ENCODE results near the gene ACTA2.

ACTA2 gene

GRCh38 chr10:88952647-88953111, at the start of gene ACTA2:
ACTA2 (minus strand) TSS chr10:88952773; CDS start chr10:88948930, 3,843 bp downstream.
- Histone ChIP-seq H3K27me3 (ENCODE audit: control insufficient read depth, insufficient read depth, low read length) (no peaks in the 10 kb centered on the region), H3K4me1 (ENCODE audit: control insufficient read depth, insufficient read depth, low read length) (no peaks in the 10 kb centered on the region), H3K4me3 (ENCODE audit: low read length) (no peak within 1 kb of the TSS), H3K9ac (ENCODE audit: low read length) (peak within 1 kb of the TSS; percentile 37), H3K36me3 (ENCODE audit: control insufficient read depth, insufficient read depth, low read length) (no peaks in the 10 kb centered on the region), H3K9me3 (ENCODE audit: control insufficient read depth, low read length) (no peaks in the 10 kb centered on the region)

- Histone ChIP-seq H3K4me1 (ENCODE audit: control insufficient read depth, insufficient read depth, low read length) (no peaks in the 10 kb centered on the region), H3K9ac (ENCODE audit: low read length) (no peak overlapping the region), H3K9me3 (ENCODE audit: control insufficient read depth, low read length) (no peaks in the 10 kb centered on the region), H3K27me3 (ENCODE audit: control insufficient read depth, insufficient read depth, low read length) (no peaks in the 10 kb centered on the region), H3K4me3 (ENCODE audit: low read length) (no peak overlapping the region), H3K36me3 (ENCODE audit: control insufficient read depth, insufficient read depth, low read length) (no peaks in the 10 kb centered on the region)
Observed at GRCh38 chr10:89001729-89002072, 49.1 kb upstream of the ACTA2 start.

DNA sequence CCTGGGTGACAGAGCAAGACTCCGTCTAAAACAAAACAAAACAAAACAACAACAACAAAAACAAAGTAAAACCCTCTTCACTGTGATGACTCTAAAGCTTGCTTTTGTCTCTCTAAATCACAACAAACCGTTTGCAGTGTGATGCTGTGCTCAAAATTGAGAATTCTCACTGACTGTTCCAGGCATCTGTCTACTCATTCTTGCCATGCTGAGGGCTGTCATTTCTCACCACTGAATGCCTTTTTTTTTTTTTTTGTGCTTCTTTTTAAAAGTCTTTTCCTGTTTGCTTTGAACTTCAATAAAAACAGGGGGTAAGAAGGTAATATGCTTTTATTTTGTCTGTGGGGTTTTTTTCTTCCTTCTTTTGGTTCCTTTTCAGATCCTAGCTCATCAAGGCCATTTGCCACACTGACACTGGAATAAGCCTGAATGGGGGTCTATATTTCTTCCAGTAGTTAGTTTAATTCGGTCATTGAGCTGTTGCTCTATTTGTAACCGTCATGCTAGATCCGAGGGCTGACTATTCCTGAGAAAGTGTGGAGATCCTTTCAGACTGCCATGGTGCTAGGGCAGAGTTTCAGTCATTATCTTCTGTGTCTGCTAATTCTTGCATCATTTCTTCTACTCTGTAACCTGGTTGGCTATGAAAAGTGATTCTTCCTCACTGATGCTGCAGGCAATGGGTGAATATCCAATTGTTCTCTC, 48.6 kb upstream of the ACTA2 start:
- Histone ChIP-seq H3K36me3 (ENCODE audit: control insufficient read depth, insufficient read depth, low read length) (no peaks in the 10 kb centered on the region), H3K27me3 (ENCODE audit: control insufficient read depth, insufficient read depth, low read length) (no peaks in the 10 kb centered on the region), H3K4me3 (ENCODE audit: low read length) (no peak overlapping the region), H3K4me1 (ENCODE audit: control insufficient read depth, insufficient read depth, low read length) (no peaks in the 10 kb centered on the region), H3K9ac (ENCODE audit: low read length) (no peak overlapping the region), H3K9me3 (ENCODE audit: control insufficient read depth, low read length) (no peaks in the 10 kb centered on the region)

GRCh38 chr10:88999625-89000024, 47.1 kb upstream of the ACTA2 start:
- no peaks in the 10 kb centered on the region for H3K36me3 ChIP-seq (ENCODE audit: control insufficient read depth, insufficient read depth, low read length)
- peaks cover 9% of the 10 kb centered on the region for H3K4me1 ChIP-seq (ENCODE audit: control insufficient read depth, insufficient read depth, low read length)
- no peaks in the 10 kb centered on the region for H3K27me3 ChIP-seq (ENCODE audit: control insufficient read depth, insufficient read depth, low read length)
- no peak overlapping the region for H3K9ac ChIP-seq (ENCODE audit: low read length)
- H3K9me3 ChIP-seq (ENCODE audit: control insufficient read depth, low read length), result no peaks in the 10 kb centered on the region
- no peak overlapping the region for H3K4me3 ChIP-seq (ENCODE audit: low read length)

- Histone ChIP-seq H3K36me3 (ENCODE audit: control insufficient read depth, insufficient read depth, low read length) (no peaks in the 10 kb centered on the region), H3K4me1 (ENCODE audit: control insufficient read depth, insufficient read depth, low read length) (peaks cover 9% of the 10 kb centered on the region), H3K27me3 (ENCODE audit: control insufficient read depth, insufficient read depth, low read length) (no peaks in the 10 kb centered on the region), H3K9ac (ENCODE audit: low read length) (no peak overlapping the region), H3K4me3 (ENCODE audit: low read length) (no peak overlapping the region), H3K9me3 (ENCODE audit: control insufficient read depth, low read length) (no peaks in the 10 kb centered on the region)
Observed at GRCh38 chr10:88996927-88997326, 44.4 kb upstream of the ACTA2 start.

DNA sequence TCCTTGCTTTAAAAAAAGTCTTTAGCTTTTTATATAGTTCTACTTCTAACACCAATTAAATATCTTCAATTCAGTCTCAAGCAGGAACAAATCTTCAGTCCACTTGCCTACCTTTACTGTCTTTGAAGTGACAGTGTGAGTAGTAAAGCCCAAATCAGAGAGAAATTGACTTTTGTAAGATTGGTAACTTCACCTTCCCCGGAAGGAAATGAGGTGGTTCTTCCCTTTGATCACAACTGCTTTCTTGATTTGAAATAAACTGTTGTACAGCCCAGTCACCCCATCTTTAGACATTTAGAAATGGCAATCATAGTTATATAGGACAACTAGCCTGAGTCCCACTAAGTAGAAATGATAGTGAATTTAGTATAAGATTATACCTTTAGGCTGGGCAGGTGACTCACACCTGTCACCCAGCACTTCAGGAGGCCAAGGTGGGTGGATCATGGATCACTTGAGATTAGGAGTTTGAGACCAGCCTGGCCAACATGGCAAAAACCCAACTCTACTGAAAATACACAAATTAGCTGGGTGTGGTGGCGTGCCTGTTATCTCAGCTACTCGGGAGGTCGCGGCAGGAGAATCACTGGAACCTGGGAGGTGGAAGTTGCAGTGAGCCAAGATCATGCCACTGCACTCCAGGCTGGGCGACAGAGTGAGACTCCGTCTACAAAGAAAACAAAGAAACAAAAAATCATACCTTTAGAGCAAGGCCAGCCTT, 42.7 kb upstream of the ACTA2 start:
- Histone ChIP-seq H3K9ac (ENCODE audit: low read length) (peak overlapping the region; percentile 7), H3K4me3 (ENCODE audit: low read length) (no peak overlapping the region)

GRCh38 chr10:88994019-88994418, 41.4 kb upstream of the ACTA2 start:
- Histone ChIP-seq H3K36me3 (ENCODE audit: control insufficient read depth, insufficient read depth, low read length) (no peaks in the 10 kb centered on the region), H3K4me1 (ENCODE audit: control insufficient read depth, insufficient read depth, low read length) (peaks cover 9% of the 10 kb centered on the region), H3K9me3 (ENCODE audit: control insufficient read depth, low read length) (no peaks in the 10 kb centered on the region), H3K9ac (ENCODE audit: low read length) (peak overlapping the region; percentile 31), H3K27me3 (ENCODE audit: control insufficient read depth, insufficient read depth, low read length) (no peaks in the 10 kb centered on the region), H3K4me3 (ENCODE audit: low read length) (no peak overlapping the region)

More for the DNA sequence above, 42.7 kb upstream of the ACTA2 start:
- Histone ChIP-seq H3K9me3 (ENCODE audit: control insufficient read depth, low read length) (no peaks in the 10 kb centered on the region), H3K36me3 (ENCODE audit: control insufficient read depth, insufficient read depth, low read length) (no peaks in the 10 kb centered on the region), H3K4me1 (ENCODE audit: control insufficient read depth, insufficient read depth, low read length) (peaks cover 9% of the 10 kb centered on the region), H3K27me3 (ENCODE audit: control insufficient read depth, insufficient read depth, low read length) (no peaks in the 10 kb centered on the region)

- Histone ChIP-seq H3K36me3 (ENCODE audit: control insufficient read depth, insufficient read depth, low read length) (no peaks in the 10 kb centered on the region), H3K4me3 (ENCODE audit: low read length) (no peak overlapping the region), H3K9me3 (ENCODE audit: control insufficient read depth, low read length) (no peaks in the 10 kb centered on the region), H3K27me3 (ENCODE audit: control insufficient read depth, insufficient read depth, low read length) (no peaks in the 10 kb centered on the region), H3K4me1 (ENCODE audit: control insufficient read depth, insufficient read depth, low read length) (peaks cover 9% of the 10 kb centered on the region), H3K9ac (ENCODE audit: low read length) (no peak overlapping the region)
Observed at GRCh38 chr10:88992921-88993524, 40.5 kb upstream of the ACTA2 start.

DNA sequence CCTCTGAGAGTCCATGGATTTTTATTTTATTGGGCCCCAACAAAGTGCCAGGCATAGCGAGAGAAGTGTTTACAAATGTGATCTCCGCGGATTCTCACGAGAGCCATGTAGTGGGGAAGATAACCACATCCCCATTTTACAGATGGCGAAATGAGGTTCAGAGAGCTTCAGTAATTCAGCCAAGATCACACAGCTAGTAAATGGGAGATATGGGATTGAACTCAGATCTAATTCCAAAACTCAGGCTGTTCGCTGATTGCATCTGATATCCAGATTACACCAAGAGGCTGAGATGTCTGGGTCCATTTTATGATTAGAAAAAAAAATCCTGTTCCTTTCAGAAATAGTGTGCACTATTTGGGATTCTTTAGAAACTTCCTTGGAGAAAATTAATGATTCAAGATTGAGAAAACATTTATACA, 39.3 kb upstream of the ACTA2 start:
- H3K9ac ChIP-seq (ENCODE audit: low read length), result peak overlapping the region; percentile 76
- H3K4me1 ChIP-seq (ENCODE audit: control insufficient read depth, insufficient read depth, low read length), result peaks cover 9% of the 10 kb centered on the region

GRCh38 chr10:88991161-88991898, 38.8 kb upstream of the ACTA2 start:
- no peaks in the 10 kb centered on the region for H3K9me3 ChIP-seq (ENCODE audit: control insufficient read depth, low read length)
- H3K9ac ChIP-seq (ENCODE audit: low read length), result peak overlapping the region; percentile 76
- H3K4me3 ChIP-seq (ENCODE audit: low read length), result peak overlapping the region; percentile 63
- no peaks in the 10 kb centered on the region for H3K36me3 ChIP-seq (ENCODE audit: control insufficient read depth, insufficient read depth, low read length)
- no peaks in the 10 kb centered on the region for H3K27me3 ChIP-seq (ENCODE audit: control insufficient read depth, insufficient read depth, low read length)
- peaks cover 9% of the 10 kb centered on the region for H3K4me1 ChIP-seq (ENCODE audit: control insufficient read depth, insufficient read depth, low read length)

More for the DNA sequence above, 39.3 kb upstream of the ACTA2 start:
- Histone ChIP-seq H3K9me3 (ENCODE audit: control insufficient read depth, low read length) (no peaks in the 10 kb centered on the region), H3K36me3 (ENCODE audit: control insufficient read depth, insufficient read depth, low read length) (no peaks in the 10 kb centered on the region), H3K27me3 (ENCODE audit: control insufficient read depth, insufficient read depth, low read length) (no peaks in the 10 kb centered on the region), H3K4me3 (ENCODE audit: low read length) (peak overlapping the region; percentile 63)

GRCh38 chr10:88990384-88991160, 38.0 kb upstream of the ACTA2 start, which contains the start of gene FAS:
FAS (plus strand) TSS chr10:88990798; CDS start chr10:88990877, 79 bp downstream.
- Histone ChIP-seq H3K36me3 (ENCODE audit: control insufficient read depth, insufficient read depth, low read length) (no peaks in the 10 kb centered on the region), H3K9ac (ENCODE audit: low read length) (peak within 1 kb of the TSS; percentile 76), H3K4me3 (ENCODE audit: low read length) (peak within 1 kb of the TSS; percentile 63), H3K9me3 (ENCODE audit: control insufficient read depth, low read length) (no peaks in the 10 kb centered on the region), H3K4me1 (ENCODE audit: control insufficient read depth, insufficient read depth, low read length) (peaks cover 6% of the 10 kb centered on the region), H3K27me3 (ENCODE audit: control insufficient read depth, insufficient read depth, low read length) (no peaks in the 10 kb centered on the region)

Data from mucosa of stomach (tissue), 1 donor.